ENCODE results near the gene SIRPD.

SIRPD gene

GRCh38 chr20:1557605-1558004, at the start of gene SIRPD:
SIRPD (minus strand) TSS chr20:1557705; CDS start chr20:1557653, 52 bp downstream.
- TF ChIP-seq CTCF (IDR thresholded peaks at IDR 0.05; ENCODE audit: control insufficient read depth, insufficient read depth, low read depth, low read length, missing control alignments), result no peak
- H3K4me3 ChIP-seq (ENCODE audit: control insufficient read depth, low read depth, low read length), result no peak within 1 kb of the TSS
- no peak for DNase-seq (ENCODE audit: low read depth)

DNA sequence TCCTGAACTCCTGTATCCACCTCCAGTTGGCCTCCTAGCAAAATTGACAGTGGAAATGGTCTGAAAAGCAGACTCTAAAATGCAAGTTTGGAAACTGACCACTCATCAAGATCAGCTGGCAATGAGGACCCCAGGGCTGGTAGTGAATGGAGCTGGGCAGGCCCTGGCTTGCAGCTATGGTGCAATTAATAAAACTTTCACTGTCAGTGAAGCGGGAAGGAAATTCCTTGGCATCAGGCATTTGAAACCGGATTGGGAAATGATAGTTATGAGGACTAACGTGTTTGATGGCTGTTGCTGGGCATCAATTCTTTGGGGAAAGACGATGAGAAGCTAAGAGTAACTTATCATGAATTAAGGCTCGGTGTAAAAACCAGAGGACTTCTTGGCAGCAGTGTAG, 43.2 kb upstream of the SIRPD start:
- no peak for TF ChIP-seq CTCF (IDR thresholded peaks at IDR 0.05; ENCODE audit: control insufficient read depth, insufficient read depth, low read depth, low read length, missing control alignments)
- H3K4me3 ChIP-seq (ENCODE audit: control insufficient read depth, low read depth, low read length), result no peak overlapping the region
- DNase-seq (ENCODE audit: low read depth), result no peak

DNA sequence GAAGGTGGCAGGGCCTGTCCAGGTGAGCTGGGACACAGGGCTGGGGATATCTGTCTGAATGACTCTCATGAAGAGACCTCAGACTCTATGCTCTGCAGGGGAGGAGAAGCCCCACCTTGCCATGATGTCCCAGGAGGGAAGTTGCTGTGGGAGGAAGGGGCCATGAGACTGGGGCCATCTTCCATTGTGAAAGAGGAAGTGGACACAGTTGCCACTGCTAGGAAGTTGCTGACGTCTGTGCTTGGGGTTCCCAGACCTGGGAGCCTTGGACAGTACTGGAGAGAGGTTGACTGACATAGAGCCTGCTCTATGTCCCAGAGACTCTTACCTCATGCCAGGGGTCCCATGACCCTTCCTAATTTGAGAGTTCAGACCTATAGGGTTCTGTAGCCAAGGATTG, 37.8 kb upstream of the SIRPD start:
- no peak overlapping the region for H3K4me3 ChIP-seq (ENCODE audit: control insufficient read depth, low read depth, low read length)
- DNase-seq (ENCODE audit: low read depth), result no peak
- TF ChIP-seq CTCF (IDR thresholded peaks at IDR 0.05; ENCODE audit: control insufficient read depth, insufficient read depth, low read depth, low read length, missing control alignments), result no peak

- no peak overlapping the region for H3K4me3 ChIP-seq (ENCODE audit: control insufficient read depth, low read depth, low read length)
- no peak for TF ChIP-seq CTCF (IDR thresholded peaks at IDR 0.05; ENCODE audit: control insufficient read depth, insufficient read depth, low read depth, low read length, missing control alignments)
- DNase-seq (ENCODE audit: low read depth), result no peak
Observed at GRCh38 chr20:1588533-1589460, 31.3 kb upstream of the SIRPD start.

DNA sequence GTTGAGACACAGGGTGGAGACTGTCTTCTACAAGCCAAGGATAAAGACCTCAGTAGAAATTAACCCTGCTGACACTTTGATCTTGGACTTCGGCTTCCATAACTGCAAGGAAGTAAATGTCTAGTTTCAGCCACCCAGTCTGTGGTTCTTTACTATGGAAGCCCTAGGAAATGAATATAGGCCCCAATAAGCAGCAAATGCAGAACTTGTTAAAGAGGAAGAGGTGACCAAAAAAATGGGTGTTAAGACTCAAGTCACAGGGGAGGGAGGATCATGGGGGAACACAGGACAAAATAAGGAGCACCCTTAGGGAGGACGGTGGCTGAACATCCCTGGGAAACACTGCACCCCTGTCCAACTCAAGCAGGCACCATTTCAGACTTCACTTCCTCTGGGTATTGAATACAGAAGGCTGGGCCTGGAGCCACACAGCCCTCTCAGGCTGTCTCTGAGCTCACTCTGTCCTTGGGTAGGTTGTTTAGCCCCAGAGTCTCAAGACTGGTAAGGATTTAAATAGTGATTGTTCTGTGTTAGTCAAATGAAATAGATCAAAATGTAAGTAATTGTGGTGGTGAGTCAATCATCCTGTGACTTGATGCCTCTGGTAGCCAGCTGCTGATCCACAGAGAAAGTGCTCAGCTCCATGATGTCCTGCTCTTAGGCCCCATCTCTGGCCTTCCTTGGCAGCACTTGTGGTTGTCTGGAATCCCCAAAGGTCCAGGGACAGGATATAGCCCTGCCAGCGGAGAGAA, 30.5 kb upstream of the SIRPD start:
- DNase-seq (ENCODE audit: low read depth), result no peak
- no peak for TF ChIP-seq CTCF (IDR thresholded peaks at IDR 0.05; ENCODE audit: control insufficient read depth, insufficient read depth, low read depth, low read length, missing control alignments)
- H3K4me3 ChIP-seq (ENCODE audit: control insufficient read depth, low read depth, low read length), result no peak overlapping the region

GRCh38 chr20:1579488-1579887, 22.0 kb upstream of the SIRPD start:
- TF ChIP-seq CTCF (IDR thresholded peaks at IDR 0.05; ENCODE audit: control insufficient read depth, insufficient read depth, low read depth, low read length, missing control alignments), result no peak
- no peak for DNase-seq (ENCODE audit: low read depth)
- no peak overlapping the region for H3K4me3 ChIP-seq (ENCODE audit: control insufficient read depth, low read depth, low read length)

All from AG09309 (cell line).